HG03558 (cell line): ENCODE results near the gene SART3.

Experiments
- ATAC-seq: cut with Tn5 transposase; IDR thresholded peaks from one replicate; pipeline ENCODE4 v1.9.1; 2021; ENCODE audit warnings: moderate number of reproducible peaks; ENCODE audit not compliant: unreplicated experiment; ENCODE audit errors: extremely low read depth

The SART3 gene

DNA sequence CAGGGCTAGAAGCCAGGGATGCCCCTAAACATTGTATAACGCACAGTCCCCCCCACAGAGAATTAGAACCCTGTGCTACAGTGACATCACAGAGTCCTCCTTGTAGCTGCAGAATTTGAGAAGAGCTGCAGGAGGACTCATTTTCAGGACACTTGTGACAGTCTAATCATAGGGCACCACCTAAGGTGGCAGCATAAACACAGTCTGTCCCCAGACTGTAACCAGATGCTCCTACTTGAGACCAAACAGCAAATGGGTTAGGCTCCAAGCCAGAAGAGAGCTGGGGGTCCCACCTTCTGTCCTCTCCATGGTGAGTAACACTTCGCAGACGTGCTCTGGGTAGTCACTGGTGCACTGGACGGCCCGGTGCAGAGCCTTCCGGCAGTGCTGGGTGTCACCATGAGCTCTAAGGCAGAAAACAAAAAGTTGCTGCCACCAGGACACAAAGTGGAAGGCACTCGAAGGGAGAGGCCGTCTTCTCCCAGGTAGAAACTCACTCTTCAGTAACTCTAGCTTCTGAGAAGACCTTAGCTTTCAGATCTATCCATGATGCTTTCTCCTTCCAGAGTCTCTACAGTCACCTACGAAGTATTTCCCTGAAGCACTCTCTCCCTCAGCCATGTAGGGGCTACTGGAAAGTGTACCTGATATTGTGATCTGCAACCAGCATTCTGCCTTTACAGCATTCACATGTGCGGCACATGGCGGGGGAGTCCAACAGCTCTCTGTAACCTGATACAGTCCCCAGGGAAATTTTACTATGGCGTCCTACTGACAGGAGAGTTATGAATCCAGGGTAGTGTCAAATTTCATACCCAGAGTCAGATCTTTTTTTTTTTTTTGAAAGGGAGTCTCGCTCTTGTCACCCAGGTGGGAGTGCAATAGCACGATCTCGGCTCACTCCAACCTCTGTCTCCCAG, 28.8 kb downstream of the SART3 start:
- ATAC-seq, result no peak

DNA sequence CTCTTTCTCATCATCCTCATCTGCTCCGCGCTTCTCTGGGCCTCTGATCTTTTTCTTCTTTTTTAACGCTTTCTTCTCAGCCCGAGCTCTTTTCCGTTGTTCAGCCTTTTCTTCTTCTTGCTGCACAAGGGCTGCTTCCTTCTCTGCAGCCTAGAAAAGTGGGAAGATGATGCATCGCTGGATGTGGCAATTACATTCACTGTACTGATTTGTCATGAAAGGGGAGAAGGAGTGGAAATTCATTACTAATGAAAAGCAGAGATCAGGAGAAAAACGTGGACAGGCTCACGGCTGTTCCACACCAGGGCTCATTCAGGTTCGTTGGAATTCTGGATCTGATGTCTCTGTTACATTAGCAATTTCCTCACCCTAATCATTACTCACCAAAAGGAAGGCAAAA, 30.8 kb downstream of the SART3 start:
- ATAC-seq, result no peak

DNA sequence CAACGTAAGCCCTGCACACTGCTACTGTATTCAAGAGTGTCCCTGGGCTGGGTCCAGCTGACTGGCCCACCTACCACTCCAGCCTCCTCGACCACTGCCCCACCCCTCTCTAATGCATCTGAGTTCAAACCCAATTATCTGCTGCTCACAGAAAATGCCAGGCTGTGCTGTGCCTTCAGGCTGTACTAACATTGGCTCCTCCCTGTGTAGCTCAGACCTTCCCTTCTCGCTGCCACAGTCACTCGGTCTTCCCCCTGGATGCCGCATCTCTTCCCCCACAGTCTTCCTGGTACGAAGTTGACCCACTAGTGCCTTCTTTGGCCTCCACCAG, 33.8 kb downstream of the SART3 start:
- no peak for ATAC-seq

DNA sequence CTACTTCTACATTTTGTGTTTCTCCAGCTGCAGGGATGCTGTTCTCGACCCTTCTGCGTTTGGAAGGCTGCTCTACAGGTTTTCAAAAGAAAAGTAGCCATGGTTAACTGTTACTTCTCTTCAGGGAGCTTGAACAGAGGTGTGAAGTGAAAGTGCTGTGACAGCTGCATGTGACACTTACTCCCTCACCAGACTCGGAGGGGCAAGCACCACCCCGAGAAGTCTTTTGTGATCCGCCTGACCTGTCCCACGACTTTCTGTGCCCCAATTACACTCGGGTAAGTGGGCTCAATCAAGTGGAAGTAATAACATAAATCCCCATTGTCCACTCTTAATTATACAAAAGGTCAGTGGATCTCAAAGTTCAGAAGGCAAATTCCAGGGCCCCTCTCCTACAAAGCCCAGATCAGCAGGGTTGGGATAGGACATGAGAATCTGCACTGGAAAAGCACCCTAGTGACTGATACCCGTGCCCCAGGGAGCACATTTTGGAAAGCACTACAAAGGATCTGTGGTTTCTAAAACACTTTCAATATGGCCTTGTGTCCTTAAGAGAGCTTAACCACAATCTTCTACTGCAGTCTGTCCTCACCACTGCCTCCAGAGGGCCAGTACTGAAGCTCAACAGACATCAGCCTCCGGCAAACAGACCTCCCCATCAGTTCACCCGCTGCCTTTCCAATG, 34.3 kb downstream of the SART3 start:
- ATAC-seq, result no peak

GRCh38 chr12:108525681-108526080, 35.3 kb downstream of the SART3 start:
- ATAC-seq, result no peak

DNA sequence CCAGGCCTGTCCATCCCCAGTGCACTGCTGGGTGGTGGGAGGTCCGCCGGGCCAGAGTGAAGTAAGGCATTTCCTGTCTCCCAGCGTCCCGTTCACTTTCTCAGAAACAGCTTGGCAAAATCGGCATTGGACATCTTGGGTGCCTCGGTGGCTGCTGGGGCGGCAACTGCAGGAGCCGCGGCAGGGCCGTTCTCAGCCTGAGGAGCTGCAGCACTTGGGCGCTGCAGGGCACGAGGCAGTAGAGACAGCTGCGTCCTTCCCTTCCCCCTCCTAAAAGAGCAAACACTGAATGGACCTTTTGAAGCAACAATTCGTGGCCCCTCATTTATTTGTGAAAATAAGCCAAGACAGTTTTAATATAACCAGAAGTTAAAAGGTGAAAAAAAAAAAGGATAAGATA, 37.6 kb downstream of the SART3 start:
- ATAC-seq, result no peak

- ATAC-seq, result no peak
Measured at GRCh38 chr12:108519558-108519957, 41.4 kb downstream of the SART3 start.

GRCh38 chr12:108518716-108519496, 42.1 kb downstream of the SART3 start:
- no peak for ATAC-seq

- no peak for ATAC-seq
Measured at GRCh38 chr12:108518101-108518715, 42.8 kb downstream of the SART3 start.

DNA sequence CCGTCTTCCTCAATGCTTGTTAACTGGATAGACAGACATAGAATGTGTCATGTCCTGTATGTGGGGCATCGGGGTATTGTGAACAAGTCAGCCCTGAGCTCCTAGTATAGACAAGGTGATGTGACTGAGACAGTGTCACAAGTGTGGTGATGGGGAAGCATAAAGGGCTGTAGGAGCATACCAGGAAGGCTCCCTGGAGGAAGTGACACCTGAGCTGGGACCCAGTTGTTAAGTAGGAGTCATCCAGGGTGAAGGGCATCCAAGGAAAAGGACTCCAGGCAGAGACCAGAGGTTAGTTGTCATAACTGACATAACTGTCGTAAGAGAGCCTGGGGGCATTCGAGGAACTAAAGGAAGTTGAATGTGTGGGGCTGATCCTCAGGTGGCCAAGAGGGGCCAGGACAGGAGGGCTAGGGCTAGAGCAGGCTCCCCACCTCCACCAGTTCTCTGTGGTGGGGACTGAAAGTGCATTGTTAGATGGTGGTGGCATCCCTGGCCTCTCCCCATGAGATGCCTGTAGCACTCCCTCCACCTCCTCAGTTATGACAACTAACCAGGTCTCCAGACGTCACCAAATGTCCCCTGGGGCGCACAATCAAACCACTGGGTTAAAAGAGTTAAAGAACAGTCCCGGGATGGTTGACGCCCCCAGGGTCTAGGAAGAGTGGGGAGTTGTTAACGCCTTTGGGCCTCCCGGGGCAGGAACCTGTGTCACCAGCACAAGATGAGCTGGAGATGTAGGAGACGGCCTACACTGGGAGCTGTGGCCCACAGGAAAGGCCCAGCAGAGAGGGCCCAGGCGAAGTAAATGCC, 43.5 kb downstream of the SART3 start:
- ATAC-seq, result no peak

DNA sequence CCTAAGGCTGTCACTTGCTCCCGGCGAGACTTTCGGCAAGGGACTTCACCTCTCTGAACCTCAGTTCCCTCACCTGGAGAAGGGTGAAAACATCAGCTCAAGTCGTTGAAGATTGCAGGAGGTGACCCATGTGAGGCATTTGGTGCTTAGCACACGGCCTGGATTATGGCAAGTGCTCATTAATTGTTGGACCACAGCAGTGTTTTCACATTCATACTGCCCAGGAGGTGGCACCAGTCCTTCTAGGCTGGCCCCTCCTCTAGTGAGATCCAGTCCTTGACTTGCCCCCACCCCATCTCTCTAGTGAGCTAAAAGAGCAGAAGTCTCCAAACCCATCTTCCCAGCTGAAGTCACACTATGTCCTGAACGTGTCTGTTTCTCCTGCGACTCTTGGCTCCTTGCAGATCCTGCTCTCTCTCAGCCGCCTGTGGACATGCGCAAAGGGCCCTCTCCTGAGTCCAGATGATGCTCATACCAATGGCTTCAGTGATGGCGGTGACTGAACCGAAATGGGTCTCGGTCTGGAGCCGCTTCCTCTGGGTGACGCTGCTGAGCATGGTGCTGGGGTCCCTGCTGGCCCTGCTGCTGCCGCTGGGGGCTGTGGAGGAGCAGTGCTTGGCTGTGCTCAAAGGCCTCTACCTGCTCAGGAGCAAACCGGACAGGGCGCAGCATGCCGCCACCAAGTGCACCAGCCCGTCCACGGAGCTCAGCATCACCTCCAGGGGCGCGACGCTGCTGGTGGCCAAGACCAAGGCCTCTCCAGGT, 44.3 kb downstream of the SART3 start:
- ATAC-seq, result no peak

GRCh38 chr12:108515916-108516315, 45.1 kb downstream of the SART3 start:
- no peak for ATAC-seq

DNA sequence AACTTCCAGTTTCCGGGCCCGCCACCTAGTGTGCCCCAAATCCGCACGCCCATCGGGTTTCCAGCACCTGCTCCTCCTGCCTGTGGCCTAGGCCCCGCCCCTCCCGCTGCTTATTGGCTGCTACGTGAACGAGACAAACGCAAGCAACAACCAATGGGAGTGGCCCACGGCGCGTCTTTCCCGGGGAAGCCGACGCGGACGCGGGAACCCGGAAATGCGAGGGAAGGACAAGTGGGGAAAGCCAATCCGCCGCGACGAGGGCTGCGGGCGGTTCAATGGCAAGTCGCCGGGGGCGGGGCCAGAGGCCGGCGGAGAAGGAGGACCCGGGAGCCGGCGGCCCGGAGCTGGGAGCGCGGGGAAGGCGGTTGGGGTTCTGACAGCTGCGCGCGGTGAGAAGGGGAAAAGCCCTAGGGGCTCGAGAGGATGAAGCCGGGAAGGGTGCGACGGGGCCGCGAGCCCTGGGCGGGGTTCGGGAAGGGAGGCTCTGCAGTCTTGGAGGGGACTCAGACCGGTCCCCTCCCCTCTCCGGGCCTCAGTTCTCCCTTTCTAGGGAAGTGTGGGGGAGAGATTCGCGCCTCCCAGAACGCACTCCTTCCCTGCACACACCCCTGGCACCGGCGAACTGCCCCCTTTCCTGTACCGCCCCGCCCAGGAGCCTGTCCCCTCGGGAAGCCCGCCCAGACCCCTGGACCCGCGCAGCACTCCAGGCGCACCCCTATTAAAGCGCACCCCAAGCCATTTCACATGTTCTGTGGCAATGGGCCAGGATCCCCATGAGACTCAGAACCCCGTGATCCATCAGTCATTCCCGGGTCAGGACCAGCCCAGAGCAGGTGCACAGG, 45.8 kb downstream of the SART3 start, which contains the start of gene FICD:
FICD (plus strand) TSS at position 305 of the 842 bp plus-strand sequence. CDS start 1,696 bp downstream, outside the sequence.
- peak; percentile 59 for ATAC-seq

DNA sequence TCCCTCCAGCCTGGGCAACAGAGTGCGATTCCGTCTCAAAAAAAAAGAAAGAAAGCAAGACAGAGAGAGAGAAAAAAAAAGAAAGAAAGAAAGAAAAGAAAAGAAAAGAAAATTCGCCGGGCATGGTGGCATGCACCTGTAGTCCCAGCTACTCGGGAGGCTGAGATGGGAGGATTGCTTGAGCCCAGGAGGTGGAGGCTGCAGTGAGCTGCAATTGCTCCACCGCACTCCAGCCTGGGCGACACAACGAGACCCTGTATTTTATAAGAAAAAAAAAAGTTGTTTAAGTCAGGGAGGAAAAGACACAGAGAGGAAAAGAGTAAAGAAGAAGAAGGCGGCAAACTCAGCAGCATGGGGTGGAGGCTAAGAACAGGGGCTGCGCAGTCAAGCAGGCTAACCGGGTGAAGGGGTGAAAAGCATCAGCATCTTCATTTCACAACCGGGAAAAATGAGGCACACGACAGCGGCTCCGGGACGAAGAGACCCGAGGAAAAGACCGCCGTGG, 46.5 kb downstream of the SART3 start:
- no peak for ATAC-seq

GRCh38 chr12:108511633-108512540, 49.1 kb downstream of the SART3 start:
- ATAC-seq, result no peak

GRCh38 chr12:108510836-108511235, 50.1 kb downstream of the SART3 start:
- ATAC-seq, result no peak

DNA sequence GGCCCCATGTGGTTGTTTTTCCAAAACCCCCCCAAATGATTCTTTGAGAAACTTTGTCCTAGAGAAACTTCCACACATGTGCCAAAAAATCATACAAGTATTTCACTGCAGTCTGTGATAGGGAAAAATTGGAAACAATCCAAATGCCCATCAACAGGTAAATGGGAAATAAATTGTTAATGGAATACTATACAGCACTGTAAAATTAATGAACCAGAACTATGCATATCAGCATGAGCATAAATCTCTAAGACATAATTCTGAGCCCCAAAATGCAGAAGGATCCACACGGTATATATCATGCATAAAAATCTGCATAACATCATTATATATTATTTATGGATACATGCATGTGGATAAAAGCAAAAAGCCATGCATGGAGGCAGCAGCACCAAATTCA, 51.2 kb downstream of the SART3 start:
- ATAC-seq, result no peak
